HFFc6 (cell line): ENCODE results near the gene FAM24B. TPM values are rescaled to one million over a fixed set of nuclear protein-coding genes. Genes with fewer than 3 reads are reported as not detected.

Experiments used
- DNase-seq: peaks from one replicate; pipeline ENCODE4 v3.0.0-alpha.2; 2018
- H3K27ac Mint-ChIP-seq: 2 replicates; pipeline ENCODE4 v1.8.0; 2020; ENCODE audit warnings: mild to moderate bottlenecking, mixed read lengths
- H3K27me3 Mint-ChIP-seq: 2 replicates; pipeline ENCODE4 v1.8.0; 2021; ENCODE audit warnings: mild to moderate bottlenecking, moderate library complexity, mixed read lengths; ENCODE audit not compliant: insufficient read depth
- H3K36me3 Mint-ChIP-seq: 2 replicates; pipeline ENCODE4 v1.8.0; 2021; ENCODE audit warnings: low read depth, mixed read lengths
- H3K4me1 Mint-ChIP-seq: 2 replicates; pipeline ENCODE4 v1.8.0; 2020; ENCODE audit warnings: low read depth, mixed read lengths
- H3K4me3 Mint-ChIP-seq: 2 replicates; pipeline ENCODE4 v1.8.0; 2020; ENCODE audit warnings: mild to moderate bottlenecking, moderate library complexity, mixed read lengths
- H3K9me3 Mint-ChIP-seq: 2 replicates; pipeline ENCODE4 v1.8.0; 2020; ENCODE audit warnings: mild to moderate bottlenecking, mixed read lengths
- total RNA-seq, 6 experiments: library from RNA; stranded (reverse); fragmentation: NEBNext Ultra II Directional; extraction: Animal tissue kit (Norgen Biotek cat#: 25700); gene quantifications; 2 replicates in 1 of 6; 3 replicates in 5 of 6; pipeline ENCODE4 v1.2.3, GENCODE V29; 2021
- TF ChIP-seq, protein P1 (sequence below): fragments of 200-600 bp; sonication (generic); IDR thresholded peaks from 2 replicates; pipeline ENCODE4 v1.5.0; 2021; ENCODE audit warnings: antibody characterized with exemption, mild to moderate bottlenecking

FAM24B gene
- total RNA-seq, 6 experiments from 2014 or later: 5.0 to 7.2 (median 6.3) TPM

DNA sequence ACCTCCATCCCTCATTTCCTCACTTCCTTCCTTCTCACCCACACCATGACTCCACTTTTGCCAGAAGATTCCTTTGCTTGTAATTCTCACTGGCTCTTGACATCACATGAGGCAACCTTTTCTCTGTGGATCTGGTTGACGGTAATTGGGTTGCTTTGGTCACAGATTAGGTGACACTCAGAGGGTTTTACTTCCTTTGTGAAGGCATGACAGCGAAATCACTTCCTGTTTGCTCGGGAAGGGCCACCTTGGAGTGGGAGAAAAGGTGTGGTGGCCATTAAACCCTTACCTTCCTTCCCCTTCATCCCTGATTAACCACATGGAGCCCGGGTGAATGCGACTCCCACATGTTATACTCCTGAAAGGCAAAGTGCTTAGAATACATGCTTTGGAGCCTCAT, 63.9 kb downstream of the FAM24B start:
- H3K36me3 Mint-ChIP-seq: no peaks in the 10 kb centered on the region
- H3K27ac Mint-ChIP-seq: no peak overlapping the region
- peaks cover 10% of the 10 kb centered on the region; the same call in 1 of the 2 replicates for H3K27me3 Mint-ChIP-seq
- no peaks in the 10 kb centered on the region for H3K4me1 Mint-ChIP-seq
- no peaks in the 10 kb centered on the region for H3K9me3 Mint-ChIP-seq
- H3K4me3 Mint-ChIP-seq: no peak overlapping the region
- TF ChIP-seq, protein P1, sequence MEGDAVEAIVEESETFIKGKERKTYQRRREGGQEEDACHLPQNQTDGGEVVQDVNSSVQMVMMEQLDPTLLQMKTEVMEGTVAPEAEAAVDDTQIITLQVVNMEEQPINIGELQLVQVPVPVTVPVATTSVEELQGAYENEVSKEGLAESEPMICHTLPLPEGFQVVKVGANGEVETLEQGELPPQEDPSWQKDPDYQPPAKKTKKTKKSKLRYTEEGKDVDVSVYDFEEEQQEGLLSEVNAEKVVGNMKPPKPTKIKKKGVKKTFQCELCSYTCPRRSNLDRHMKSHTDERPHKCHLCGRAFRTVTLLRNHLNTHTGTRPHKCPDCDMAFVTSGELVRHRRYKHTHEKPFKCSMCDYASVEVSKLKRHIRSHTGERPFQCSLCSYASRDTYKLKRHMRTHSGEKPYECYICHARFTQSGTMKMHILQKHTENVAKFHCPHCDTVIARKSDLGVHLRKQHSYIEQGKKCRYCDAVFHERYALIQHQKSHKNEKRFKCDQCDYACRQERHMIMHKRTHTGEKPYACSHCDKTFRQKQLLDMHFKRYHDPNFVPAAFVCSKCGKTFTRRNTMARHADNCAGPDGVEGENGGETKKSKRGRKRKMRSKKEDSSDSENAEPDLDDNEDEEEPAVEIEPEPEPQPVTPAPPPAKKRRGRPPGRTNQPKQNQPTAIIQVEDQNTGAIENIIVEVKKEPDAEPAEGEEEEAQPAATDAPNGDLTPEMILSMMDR: no peak
- DNase-seq: no peak

DNA sequence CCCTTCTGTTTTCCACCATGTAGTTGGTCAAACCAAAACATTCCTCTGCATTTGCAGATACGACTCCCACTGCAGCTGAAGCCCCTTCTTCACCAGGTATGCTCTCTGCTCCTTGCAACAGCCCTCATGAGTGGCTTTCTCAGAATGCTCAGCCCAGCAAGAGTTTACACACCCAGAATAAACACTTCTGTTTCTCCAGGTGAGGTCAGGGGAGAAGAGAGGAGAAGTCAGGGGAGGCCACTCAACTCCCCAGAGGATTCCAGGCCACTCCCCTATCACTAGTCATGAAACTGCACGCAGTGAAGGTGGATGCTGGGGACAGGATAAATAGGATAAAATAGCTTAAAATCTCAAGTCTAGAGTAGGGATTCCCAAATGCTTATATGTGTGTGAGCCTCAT, 64.9 kb downstream of the FAM24B start:
- Mint-ChIP-seq H3K4me3 (no peak overlapping the region), H3K9me3 (no peaks in the 10 kb centered on the region), H3K27me3 (peaks cover 8% of the 10 kb centered on the region; the same call in 1 of the 2 replicates), H3K27ac (no peak overlapping the region), H3K4me1 (no peaks in the 10 kb centered on the region), H3K36me3 (no peaks in the 10 kb centered on the region)
- no peak for DNase-seq
- TF ChIP-seq, protein P1: no peak

DNA sequence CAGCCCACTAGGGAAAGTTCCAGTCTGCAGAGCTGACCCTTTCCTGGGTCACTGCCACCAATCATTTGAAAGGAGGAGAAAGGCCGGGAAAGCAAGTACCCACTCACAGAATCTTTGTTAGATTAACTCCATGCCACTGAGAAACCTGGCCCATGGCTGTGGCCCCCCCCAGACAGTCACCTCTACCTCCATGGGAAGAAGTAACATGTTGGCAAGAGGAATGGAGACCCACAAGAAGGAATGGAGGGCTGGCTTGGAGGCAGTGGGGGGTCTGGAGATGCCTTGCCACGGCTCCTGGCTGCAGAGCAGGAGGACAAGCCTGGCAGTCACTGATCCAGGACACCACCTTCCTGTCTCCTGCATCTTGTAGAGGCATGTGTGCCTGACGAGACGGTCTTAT, 66.6 kb downstream of the FAM24B start:
- Mint-ChIP-seq H3K27me3 (peaks cover 8% of the 10 kb centered on the region; the same call in 1 of the 2 replicates), H3K4me1 (no peaks in the 10 kb centered on the region), H3K9me3 (no peaks in the 10 kb centered on the region), H3K4me3 (no peak overlapping the region), H3K36me3 (no peaks in the 10 kb centered on the region), H3K27ac (no peak overlapping the region)
- no peak for DNase-seq
- TF ChIP-seq, protein P1: no peak

DNA sequence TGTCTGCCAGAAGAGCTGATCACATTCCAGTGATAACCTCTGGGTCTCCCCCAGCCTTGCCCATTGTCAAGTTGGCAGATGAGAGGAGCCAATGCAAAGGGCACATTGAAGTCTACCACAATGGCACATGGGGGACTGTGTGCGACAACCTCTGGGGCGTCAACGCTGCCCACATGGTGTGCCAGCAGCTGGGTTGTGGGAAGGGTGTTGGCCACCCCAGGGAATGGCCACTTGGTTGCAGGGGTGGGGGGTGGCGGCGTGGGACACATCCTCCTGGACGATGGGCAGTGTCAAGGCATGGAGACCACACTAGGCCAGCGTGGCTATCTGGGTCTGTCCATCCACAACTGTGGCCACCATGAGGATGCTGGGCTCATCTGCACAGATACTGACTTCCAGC, 77.1 kb downstream of the FAM24B start:
- Mint-ChIP-seq H3K4me1 (no peaks in the 10 kb centered on the region), H3K36me3 (no peaks in the 10 kb centered on the region), H3K4me3 (no peak overlapping the region), H3K27ac (no peak overlapping the region), H3K27me3 (no peaks in the 10 kb centered on the region; the same call in 1 of the 2 replicates), H3K9me3 (no peaks in the 10 kb centered on the region; the same call in 1 of the 2 replicates)
- no peak for DNase-seq
- TF ChIP-seq, protein P1: no peak

Other genes with a start within 250 kb of the FAM24B start
- not detected for gene C10orf120, start 179.7 kb downstream of the FAM24B start, total RNA-seq
- gene CUZD1, start 33.7 kb downstream of the FAM24B start, total RNA-seq: under 1 TPM; 0.34 to 0.60 (median 0.47) TPM
- gene FAM24A, start 31.0 kb upstream of the FAM24B start, total RNA-seq: not detected
- 10 to 100 TPM in 5 of 6 experiments, 1 to 10 TPM in 1; 9.7 to 15.3 (median 12.8) TPM for gene C10orf88, start 74.6 kb upstream of the FAM24B start, total RNA-seq
- 1 to 10 TPM; 2.6 to 5.1 (median 4.2) TPM for gene PSTK, start 100.8 kb upstream of the FAM24B start, total RNA-seq
- 10 to 100 TPM in 3 of 6 experiments, 1 to 10 TPM in 3; 9.3 to 11.2 (median 9.9) TPM for gene IKZF5, start 129.2 kb upstream of the FAM24B start, total RNA-seq
- 10 to 100 TPM; 17.7 to 25.2 (median 23.2) TPM for gene ACADSB, start 129.4 kb upstream of the FAM24B start, total RNA-seq